RWPE2 (cell line): ENCODE measurements around the gene MFGE8.
A peak's percentile ranks its signal among the peaks of the same experiment; 100 is the strongest.

Experiments used
- ATAC-seq: fragments of 200-7000 bp; cut with Tn5 transposase; 3 replicates; pipeline ENCODE4 v1.9.1; 2021; ENCODE audit warnings: low read depth
- DNase-seq: peaks from one replicate; pipeline ENCODE4 v3.0.0-alpha.2; 2020; ENCODE audit warnings: low spot score
- H3K27ac ChIP-seq: fragments of 450-650 bp; 2 replicates; pipeline ENCODE4 v1.5.1; 2017; ENCODE audit warnings: mild to moderate bottlenecking; ENCODE audit not compliant: poor library complexity, severe bottlenecking
- H3K27me3 ChIP-seq: fragments of 250-450 bp; sonication (Bioruptor Pico); 2 replicates; pipeline ENCODE4 v1.5.1; 2021; ENCODE audit warnings: mild to moderate bottlenecking, moderate library complexity; ENCODE audit not compliant: insufficient read depth, poor library complexity, severe bottlenecking
- H3K36me3 ChIP-seq: fragments of 250-450 bp; sonication (Bioruptor Pico); 2 replicates; pipeline ENCODE4 v1.5.1; 2020; ENCODE audit warnings: low read depth, mild to moderate bottlenecking, moderate library complexity
- H3K4me1 ChIP-seq: fragments of 250-450 bp; sonication (Bioruptor Pico); 2 replicates; pipeline ENCODE4 v1.5.1; 2021; ENCODE audit warnings: mild to moderate bottlenecking, moderate library complexity; ENCODE audit not compliant: insufficient read depth, poor library complexity, severe bottlenecking
- H3K4me3 ChIP-seq: fragments of 250-450 bp; sonication (Bioruptor Pico); 2 replicates; pipeline ENCODE4 v1.5.1; 2021; ENCODE audit warnings: mild to moderate bottlenecking, moderate library complexity; ENCODE audit not compliant: severe bottlenecking
- H3K9me3 ChIP-seq: fragments of 250-450 bp; sonication (Bioruptor Pico); 2 replicates; pipeline ENCODE4 v1.5.1; 2021; ENCODE audit warnings: mild to moderate bottlenecking, moderate library complexity; ENCODE audit not compliant: severe bottlenecking
- TF ChIP-seq, protein P1 (sequence below): fragments of 450-650 bp; IDR thresholded peaks from one replicate; pipeline ENCODE4 v1.5.1; 2017; ENCODE audit warnings: mild to moderate bottlenecking, moderate library complexity; ENCODE audit not compliant: poor library complexity, severe bottlenecking

Gene MFGE8, protein sequence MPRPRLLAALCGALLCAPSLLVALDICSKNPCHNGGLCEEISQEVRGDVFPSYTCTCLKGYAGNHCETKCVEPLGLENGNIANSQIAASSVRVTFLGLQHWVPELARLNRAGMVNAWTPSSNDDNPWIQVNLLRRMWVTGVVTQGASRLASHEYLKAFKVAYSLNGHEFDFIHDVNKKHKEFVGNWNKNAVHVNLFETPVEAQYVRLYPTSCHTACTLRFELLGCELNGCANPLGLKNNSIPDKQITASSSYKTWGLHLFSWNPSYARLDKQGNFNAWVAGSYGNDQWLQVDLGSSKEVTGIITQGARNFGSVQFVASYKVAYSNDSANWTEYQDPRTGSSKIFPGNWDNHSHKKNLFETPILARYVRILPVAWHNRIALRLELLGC

DNA sequence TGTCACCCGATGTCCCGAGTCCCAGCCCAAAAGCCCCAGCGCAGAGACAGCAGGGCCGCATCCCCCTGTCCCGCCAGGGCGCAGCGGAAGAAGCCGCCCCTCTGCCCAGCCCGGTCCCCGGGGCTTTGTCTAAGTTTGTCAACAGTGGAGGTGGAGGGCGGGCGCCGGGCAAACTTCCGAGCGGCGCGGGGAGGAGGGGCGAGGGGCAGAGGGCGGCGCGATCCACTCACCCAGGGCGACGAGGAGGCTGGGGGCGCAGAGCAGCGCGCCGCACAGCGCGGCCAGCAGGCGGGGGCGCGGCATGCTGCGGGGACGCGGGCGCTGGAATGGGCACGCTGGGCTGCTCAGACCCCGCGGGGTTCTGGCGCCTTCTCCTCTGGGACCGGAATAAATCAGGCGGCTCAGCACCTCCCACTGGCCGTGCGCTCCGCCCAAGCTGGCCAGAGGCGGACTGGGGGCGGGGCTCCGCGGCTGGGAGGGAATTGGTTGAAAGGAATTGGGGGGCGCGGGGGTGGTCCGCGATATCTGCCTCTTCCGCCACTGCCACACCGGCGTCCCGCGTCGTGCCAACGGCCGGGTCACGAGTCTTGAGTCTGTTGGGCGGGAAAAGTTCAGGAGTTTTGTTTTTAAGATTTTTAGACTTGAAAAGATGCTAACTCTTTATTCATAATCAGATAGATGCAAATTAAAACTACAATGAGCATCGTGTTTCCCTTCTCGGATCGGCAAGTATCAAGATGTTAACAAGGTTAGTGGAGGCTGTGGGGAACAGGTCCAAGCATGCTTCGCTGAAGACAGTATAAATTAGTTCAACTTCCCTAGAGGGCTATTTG is at the start of gene MFGE8:
Gene MFGE8 (minus strand): TSS at position 363 of the 833 bp plus-strand sequence. CDS start 60 bp downstream, at position 303.
- ATAC-seq (peak; percentile 80), DNase-seq (peak; percentile 89)
- Histone ChIP-seq H3K4me3 (peak within 1 kb of the TSS; percentile 65), H3K9me3 (no peaks in the 10 kb centered on the region), H3K27ac (peak within 1 kb of the TSS; percentile 71), H3K36me3 (peaks cover 26% of the 10 kb centered on the region), H3K4me1 (peaks cover 22% of the 10 kb centered on the region), H3K27me3 (no peaks in the 10 kb centered on the region)
- TF ChIP-seq, protein P1, sequence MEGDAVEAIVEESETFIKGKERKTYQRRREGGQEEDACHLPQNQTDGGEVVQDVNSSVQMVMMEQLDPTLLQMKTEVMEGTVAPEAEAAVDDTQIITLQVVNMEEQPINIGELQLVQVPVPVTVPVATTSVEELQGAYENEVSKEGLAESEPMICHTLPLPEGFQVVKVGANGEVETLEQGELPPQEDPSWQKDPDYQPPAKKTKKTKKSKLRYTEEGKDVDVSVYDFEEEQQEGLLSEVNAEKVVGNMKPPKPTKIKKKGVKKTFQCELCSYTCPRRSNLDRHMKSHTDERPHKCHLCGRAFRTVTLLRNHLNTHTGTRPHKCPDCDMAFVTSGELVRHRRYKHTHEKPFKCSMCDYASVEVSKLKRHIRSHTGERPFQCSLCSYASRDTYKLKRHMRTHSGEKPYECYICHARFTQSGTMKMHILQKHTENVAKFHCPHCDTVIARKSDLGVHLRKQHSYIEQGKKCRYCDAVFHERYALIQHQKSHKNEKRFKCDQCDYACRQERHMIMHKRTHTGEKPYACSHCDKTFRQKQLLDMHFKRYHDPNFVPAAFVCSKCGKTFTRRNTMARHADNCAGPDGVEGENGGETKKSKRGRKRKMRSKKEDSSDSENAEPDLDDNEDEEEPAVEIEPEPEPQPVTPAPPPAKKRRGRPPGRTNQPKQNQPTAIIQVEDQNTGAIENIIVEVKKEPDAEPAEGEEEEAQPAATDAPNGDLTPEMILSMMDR, result peak; percentile 32

DNA sequence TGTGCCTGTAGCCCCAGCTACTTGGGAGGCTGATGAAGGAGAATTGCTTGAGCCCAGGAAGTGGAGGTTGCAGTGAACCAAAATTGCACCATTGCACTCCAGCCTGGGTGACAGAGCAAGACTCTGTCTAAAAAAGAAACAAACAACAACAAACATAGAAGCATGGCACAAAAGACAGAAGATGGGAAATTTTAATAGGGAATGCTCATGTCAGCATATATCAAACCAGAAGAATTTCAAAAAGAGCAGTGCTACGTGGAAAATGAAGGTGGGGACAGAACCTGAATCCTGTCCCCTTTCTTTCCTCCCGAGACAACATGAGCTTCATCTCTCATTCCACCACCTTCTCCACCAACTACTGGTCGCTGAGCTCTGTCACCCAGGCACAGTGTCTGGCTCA is 46.3 kb upstream of the MFGE8 start:
- Histone ChIP-seq H3K27ac (no peak overlapping the region), H3K4me3 (no peak overlapping the region), H3K27me3 (no peaks in the 10 kb centered on the region), H3K9me3 (no peaks in the 10 kb centered on the region), H3K36me3 (no peaks in the 10 kb centered on the region), H3K4me1 (no peaks in the 10 kb centered on the region)
- ATAC-seq (no peak), DNase-seq (no peak)
- TF ChIP-seq, protein P1, result no peak

DNA sequence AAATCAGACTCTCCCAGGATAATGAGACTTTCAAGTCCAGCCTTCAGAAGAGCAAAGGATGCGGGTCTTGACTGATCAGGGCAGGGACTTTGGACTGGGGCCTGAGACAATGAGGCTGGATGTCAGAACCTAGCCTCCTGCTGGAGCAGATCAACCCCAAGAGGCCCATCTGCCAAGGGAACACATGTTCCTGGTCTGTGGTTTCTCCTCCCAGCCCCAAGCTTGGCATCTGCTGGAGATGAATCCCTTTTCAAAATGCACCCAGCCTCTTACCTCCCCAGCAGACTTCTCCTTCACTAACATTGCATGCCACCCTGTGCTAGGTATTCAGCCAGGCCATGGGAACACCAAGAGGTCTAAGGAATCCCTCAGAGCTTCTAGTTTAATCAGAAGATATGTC is 43.7 kb upstream of the MFGE8 start:
- TF ChIP-seq, protein P1, result no peak
- no peaks in the 10 kb centered on the region for H3K27me3 ChIP-seq
- no peaks in the 10 kb centered on the region for H3K9me3 ChIP-seq
- H3K4me1 ChIP-seq, result no peaks in the 10 kb centered on the region
- H3K4me3 ChIP-seq, result no peak overlapping the region
- no peak overlapping the region for H3K27ac ChIP-seq
- H3K36me3 ChIP-seq, result no peaks in the 10 kb centered on the region
- ATAC-seq (no peak), DNase-seq (no peak)

DNA sequence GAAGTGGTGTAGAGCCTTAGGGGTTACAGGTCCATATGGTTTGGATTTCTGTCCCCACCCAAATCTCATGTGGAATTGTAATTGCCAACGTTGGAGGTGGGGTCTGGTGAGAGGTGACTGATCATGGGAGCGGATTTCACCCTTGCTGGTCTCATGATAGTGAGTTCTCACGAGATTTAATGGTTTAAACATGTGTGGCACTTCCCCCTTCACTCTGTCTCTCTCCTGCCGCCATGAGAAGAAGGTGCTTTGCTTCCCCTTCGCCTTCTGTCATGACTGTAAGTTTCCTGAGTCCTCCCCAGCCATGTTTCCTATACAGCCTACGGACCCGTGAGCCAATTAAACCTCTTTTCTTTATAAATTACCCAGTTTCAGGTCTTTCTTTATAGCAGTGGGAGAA is 43.1 kb upstream of the MFGE8 start:
- H3K27ac ChIP-seq, result no peak overlapping the region
- H3K36me3 ChIP-seq, result no peaks in the 10 kb centered on the region
- TF ChIP-seq, protein P1, result no peak
- no peak for ATAC-seq
- H3K4me3 ChIP-seq, result no peak overlapping the region
- no peak for DNase-seq
- no peaks in the 10 kb centered on the region for H3K27me3 ChIP-seq
- no peaks in the 10 kb centered on the region for H3K9me3 ChIP-seq
- no peaks in the 10 kb centered on the region for H3K4me1 ChIP-seq
